Measurements from ENCODE around the gene UROD.
A peak's percentile ranks its signal among the peaks of the same experiment; 100 is the strongest.

The UROD gene

DNA sequence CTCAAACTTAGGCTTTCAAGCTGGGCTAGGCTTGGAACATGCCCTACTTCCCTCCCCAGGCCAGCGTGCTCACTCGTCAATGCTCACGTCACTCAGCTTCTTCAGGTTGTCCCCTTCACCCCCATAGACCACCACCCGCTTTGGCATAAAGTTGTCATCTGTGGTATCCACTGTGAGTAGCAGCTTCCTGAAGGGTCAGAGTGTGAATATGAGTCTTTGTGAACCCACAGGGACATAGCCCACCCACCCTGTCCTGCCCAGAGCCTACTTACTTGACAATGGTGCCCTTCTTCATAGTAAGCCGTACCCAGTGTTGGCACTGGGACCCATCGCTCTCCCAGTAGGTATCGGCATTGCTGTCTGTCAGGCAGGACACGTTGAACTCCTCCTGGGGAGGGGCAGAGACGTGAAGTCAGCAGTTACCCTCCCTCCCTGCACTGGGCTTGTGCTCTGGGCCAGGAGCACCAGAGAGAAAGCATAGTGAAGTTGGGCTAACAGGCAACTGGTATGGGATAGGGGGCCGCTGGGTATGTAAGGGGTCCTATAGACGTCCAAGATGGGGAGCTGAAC, 2.7 kb upstream of the UROD start:
- DNase-seq: no peak

DNA sequence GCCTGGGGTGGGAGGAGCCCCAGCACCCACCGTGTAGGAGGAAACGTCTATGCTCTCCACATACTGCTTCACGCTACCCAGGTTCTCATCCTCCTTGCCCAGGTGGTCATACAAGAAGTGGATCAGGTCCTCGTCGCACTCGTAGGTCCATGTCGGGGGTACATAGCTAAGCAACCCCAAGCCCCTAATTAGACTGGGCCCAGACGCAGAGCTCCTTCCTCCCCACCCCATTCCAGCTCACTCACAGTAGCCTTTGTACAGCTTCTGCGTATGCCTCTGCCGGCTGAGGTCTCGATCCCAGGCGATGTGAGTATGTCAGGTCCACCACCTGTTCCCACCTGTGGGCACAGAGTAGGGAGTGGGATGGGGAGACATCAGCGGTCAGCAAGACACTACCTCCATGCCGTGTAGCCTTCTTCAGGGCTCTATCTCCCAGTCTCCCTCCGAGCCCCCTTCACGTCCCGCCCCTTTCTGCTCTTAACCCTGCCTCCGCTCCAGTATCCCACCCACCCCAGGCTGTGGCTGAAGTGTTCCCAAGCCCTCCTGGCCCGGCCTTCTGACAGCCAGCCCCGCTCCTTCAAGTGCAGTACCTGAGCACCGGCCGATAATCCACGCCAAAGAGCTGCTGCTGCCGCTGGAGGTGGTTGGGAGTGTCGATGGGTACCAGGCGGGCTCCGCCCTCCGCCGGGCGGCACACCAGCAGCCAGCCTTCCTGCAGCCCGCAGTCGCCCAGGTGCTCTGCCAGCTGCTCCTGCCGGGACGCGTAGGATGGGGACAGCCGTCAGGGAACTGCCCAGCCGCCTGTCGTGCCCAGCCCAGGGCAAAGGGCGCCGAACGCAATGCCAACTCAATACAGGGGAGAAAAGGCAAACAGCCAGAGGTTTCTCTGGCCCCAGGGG, 1.8 kb upstream of the UROD start:
- DNase-seq: no peak

DNA sequence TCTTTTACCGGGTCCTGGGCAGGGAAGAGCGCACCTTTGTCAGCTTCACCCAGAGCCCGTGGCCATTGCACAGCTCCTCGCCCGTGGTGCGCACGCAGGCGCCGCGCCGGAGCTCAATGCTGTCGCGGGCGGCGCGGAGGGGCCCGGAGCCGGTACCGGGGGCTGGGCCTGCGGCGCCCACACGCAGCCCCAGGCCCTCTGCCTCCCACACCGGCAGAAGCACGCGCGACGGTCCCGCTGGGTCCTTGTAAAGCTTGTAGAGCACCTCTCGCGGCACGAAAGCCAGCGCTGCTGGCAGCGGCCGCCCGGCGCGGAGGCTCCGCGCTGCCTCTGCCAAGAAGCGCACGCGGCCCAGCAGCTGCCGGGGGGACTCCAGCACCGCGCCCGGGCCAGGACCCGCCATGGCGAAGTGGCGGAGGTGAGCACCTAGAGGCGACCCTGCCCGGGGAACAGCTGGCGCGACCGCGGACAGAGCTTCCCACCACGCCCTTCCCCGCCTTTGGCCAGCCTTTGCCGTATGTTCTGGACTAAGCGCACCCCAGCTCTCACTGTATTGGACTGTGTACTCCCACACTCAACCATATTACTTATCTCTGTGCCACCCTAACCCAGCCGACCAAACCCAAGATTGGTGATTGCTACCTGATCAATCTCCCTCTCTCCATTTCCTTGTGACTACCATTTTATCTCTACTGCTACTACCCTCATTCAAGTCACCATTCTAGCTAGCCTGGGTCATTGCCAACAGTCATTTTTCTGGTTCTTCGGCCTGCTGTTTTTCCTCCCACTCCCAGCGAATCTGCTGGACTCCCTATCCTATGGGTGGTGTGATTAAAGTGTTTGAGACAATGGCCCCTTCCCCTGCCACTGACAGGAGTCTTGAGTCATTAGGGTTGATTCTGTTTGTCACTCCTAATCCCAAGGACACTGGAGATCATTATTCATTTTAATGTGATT, 921 bp upstream of the UROD start, which contains the start of gene HECTD3:
Gene HECTD3, minus strand, starts transcription at position 470 of the 957 bp plus-strand sequence. Its CDS starts 67 bp downstream, at position 403.
- peak; percentile 88 for DNase-seq

DNA sequence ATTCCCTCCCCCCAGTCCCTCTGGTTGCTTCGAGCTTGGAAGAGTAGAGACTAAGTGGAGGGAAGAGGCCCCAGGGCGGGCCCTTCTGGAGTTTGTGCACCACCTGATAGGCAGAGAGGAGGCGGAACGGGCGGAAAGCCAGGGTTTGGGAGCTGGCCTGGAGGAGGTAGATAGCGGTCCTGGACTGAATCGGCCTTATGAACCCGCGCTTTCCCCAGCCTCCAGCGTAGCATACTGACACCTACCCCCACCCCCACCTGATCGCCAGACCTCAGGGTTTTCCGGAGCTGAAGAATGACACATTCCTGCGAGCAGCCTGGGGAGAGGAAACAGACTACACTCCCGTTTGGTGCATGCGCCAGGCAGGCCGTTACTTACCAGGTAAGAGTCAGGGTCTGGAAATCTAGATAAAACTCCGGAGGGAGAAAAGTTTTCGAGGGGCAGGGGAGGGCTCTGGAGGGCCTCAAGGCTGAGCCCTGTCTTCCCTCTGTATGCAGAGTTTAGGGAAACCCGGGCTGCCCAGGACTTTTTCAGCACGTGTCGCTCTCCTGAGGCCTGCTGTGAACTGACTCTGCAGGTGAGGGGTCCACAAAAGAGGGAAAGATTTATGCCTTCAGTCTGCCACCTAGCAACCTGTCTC, 705 bp downstream of the UROD start:
- DNase-seq: peak; percentile 83

DNA sequence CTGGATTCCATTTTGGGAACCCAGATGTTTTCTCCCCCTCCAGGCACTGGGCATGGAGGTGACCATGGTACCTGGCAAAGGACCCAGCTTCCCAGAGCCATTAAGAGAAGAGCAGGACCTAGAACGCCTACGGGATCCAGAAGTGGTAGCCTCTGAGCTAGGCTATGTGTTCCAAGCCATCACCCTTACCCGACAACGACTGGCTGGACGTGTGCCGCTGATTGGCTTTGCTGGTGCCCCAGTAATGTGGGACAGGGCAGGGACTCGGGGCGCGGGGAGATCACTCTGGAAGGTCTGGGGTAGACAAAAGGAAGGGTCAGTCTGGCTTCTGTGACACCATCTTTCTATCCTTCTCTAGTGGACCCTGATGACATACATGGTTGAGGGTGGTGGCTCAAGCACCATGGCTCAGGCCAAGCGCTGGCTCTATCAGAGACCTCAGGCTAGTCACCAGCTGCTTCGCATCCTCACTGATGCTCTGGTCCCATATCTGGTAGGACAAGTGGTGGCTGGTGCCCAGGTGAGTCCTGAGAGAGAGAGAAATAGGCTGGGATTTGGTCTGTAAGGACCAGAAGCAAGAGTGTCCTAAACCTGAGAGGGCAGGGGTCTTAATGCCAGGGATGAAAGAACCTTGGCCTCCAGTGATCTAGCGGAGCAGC, 1.6 kb downstream of the UROD start:
- no peak for DNase-seq

DNA sequence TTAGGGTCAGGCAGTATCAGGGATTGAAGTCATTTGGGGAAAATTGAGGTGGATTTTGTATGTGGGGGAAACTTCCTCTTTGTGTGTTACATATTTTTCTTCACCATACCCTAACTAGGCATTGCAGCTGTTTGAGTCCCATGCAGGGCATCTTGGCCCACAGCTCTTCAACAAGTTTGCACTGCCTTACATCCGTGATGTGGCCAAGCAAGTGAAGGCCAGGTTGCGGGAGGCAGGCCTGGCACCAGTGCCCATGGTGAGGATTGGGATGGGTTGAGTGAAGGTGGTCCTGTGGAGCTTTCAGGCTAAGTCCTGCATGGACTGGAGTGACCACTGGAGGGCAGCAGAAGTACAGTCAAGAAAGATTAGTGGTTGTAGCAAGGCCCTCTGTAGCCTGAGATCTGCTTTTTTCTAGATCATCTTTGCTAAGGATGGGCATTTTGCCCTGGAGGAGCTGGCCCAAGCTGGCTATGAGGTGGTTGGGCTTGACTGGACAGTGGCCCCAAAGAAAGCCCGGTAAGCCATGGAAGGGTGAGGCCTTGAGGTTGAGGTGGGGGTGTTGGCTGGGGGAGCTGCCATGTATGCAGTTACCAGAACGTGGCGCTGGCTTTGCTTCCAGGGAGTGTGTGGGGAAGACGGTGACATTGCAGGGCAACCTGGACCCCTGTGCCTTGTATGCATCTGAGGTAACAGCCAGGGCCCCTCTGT, 2.4 kb downstream of the UROD start:
- DNase-seq: peak; percentile 90

DNA sequence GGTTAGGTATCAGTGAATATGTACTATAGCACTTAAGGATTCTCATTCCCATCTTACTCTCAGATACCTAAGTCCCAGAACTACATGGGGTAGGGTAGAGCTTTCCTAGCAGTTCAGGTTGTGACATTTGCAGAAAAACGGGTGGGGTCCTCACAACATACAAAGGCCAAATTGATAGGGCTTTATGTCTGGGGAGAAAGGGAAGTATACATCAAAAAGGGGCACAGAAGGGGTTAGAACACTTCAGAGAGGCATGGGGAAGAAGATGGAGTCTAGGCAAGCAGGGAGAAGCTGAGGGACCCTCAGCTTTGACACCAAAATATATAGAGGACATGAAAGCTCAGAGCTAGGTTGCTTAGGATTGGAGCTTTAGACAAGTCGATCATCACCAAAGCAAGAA, 3.6 kb downstream of the UROD start:
- DNase-seq: no peak

DNA sequence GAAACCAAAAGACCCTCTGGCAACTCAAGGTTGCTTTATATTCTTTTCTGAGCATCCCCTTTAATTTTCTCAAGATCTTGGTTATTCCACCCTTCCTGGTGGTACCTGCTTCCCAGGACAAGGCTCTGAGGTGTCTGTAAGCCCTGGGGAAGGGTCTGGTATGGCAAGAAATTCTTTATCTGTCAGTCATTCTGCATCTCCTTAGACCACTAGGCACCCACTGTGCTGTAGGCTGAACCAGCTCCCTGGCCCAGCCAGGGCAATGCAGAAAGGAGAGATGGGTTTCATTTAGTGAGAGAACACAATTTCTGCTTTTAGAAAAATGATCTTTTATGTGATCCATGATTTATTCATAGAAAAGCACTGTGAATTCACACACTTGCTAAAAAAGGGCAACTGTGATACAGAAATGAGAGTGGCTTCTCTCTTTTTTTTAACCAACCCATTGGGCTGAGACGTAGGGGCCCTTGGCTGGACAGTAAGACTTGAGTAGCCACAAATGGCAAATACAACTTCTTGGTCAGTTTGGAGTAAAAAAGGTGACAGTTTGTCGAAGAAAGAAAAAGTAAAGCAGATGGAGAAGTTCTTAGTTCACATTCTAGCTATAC, 4.1 kb downstream of the UROD start:
- no peak for DNase-seq

DNA sequence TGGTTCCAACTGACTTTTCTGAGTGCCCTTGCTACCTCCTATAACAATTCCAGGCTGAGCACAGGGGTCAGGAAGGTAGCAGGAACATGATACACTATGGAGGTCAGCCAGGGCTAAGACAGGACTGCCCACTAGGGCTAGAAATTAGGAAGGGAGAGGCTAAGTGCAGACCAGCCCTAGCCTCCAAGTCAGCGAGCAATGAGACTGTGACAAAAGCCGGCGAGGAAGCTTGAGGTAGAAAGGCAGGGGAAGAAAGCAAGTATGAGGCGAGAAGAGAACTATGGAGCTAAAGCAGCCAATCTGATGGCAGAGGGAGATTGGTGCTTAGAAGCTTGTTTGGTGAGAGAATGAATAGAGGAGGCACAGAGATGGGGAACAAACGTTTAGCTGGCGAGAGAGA, 4.7 kb downstream of the UROD start:
- no peak for DNase-seq

DNA sequence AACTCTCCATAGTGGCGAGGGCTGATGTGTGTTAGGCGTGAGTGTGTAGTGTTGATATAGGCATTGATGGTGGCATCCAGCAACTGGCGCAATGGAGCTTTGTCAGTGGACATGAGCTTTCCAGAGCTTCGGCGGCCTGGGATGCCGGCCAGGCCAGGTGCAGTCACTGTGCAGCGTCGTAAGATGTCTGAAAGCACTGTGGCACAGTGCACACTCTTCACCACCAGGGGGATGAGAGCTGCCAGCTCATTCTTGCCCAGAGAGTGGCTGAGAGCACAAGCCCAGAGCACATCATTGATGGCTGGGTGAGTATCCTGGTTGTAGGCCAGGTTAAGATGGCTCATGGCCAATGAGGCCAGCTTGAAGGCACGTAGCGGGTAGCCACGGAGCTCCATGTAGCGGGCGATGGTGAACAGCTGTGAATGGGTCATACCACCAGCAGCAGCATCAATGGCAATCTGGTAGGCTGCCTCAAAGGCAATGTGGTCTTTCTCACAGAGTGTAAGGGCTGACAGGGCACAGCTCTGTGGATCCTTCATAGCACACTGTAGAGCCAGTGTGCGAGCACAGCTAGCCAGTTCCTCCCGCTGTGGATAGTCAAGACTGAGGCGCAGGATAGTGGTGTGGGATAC, 6.7 kb downstream of the UROD start:
- DNase-seq: peak; percentile 83

DNA sequence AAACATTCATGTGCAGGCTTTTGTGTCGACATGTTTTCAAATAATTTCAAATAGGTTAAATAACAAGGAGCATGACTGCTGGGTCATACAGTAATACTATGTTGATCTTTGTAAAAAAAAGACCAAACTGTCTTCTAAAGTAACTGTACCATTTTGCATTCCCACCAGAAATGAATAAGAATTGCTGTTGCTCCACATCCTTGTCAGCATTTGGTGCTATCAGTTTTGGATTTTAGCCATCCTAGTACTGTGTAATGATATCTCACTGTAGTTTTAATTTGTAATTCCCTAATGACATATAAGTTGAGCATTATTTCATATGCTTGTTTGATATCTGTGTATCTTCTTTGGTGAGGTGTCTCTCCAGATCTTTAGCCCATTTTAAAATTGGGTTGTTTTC, 11.6 kb downstream of the UROD start:
- no peak for DNase-seq

DNA sequence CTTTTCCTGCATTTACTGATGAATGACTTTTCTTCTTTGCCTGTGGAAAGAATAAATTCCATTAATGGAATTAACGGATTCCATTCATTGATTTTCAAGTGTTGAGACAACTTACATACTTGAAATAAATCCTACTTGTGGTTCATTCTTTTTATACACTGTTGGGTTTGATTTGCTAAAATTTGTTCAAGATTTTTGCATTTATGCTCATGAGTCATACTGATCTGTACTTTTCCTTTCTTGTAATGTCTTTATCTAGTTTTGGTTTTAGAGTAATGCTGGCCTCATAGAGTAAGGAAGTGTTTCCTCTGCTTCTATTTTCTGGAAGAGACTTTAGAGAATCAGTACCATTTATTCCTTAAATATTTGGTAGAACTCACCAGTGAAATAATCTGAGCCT, 14.4 kb downstream of the UROD start:
- DNase-seq: no peak

DNA sequence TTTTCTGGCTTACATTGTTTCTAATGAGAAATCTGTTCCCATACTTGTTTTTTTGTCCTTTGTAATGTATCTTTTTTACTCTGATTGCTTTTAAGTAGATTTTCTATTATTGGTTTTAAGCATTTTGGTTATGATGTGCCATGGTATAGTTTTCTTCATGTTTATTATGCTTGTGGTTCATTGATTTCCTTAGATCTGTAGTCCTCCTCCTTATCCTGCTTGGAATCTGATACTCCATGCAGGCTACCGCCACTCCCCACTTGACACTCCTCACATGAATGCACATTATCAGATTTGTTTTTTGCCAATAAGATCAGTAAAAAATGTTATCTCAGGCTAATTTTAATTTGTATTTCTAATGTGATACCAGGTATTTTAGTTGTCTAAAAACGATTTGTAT, 20.8 kb downstream of the UROD start:
- DNase-seq: no peak

DNA sequence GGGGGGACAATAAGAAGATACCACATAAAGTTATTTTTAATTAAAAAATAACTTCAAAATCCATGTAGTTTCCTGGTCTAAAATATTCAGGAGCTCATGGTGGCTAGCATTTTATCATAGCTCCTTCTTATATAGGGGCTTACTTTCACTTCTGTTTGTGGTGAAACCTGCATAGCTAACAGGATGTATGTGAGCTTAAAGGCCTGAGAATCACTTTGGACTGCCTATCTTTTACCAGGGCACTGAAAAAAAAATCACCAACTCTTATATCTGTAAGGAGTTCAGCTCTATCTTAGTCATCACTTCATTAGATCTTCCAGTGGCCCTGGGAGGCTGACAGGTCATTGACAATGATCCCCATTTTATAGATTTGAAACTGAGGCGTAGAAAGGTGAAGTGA, 21.3 kb downstream of the UROD start:
- no peak for DNase-seq

DNA sequence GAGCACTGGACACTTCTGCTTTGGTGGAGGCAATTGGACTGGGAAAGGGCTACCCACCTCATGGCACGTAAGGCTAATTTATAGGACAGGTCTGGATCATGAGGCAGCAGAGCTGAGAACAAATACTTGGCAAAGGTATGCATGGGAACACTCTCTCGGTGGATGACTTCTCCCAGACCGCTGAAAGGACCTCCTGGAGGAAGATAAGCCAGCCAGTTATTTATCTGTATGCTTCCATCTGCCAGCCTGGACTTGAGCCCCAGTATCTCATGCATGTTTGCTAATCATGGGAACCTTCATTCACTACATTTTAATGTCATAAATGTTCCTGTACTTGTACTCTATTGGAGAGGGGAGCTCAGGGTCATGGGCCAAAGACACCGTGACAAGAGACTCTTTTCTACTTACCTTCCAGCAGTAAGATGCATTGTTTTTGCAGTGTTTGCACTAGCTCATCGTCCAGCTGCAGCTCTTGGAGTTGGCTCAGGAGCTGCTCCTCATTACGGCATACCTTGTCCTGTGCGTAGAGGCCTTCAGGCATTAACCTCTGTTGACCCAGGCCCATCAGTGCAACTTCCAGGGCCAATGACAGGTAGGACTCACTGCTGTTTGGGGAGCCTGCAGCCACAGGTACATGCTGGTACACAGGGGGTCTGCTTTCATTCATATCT, 23.7 kb downstream of the UROD start:
- DNase-seq: no peak

DNA sequence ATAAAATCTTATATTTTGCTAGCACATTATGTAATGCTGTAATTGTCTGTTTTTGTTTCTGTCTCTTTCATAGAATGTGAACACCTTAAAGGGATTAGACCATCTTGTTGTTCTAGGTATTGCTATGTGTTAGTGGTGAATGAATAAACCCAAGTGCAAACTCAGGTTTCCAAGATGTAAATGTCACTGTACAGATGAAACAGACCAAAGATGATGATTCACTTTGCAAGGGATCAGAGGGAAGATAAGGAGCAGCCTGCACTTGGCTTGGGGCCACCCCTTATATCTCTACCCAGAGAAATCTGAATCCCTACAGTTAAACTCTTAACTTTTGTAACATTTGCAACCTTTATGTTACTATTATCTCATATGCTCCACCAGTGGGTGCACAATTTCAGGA, 25.4 kb downstream of the UROD start:
- DNase-seq: no peak

DNA sequence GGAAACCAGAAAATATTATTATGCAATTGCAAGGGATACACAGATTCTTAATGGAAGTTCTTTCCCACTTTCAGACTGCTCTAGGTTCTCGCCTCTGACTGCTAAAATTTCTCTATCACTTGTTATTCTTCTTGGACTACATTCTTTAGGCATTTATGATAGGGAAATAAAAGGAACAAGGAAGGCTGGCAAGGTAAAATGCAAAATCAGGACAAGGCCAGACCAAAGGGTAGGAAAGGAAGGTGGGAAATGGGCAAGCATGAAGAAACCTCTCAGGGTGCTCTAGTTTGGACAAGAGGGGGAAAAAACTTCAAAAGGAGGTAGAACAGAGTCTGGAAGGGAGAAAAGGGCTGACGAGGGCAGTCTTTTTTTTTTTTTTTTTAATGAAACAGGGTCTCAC, 26.2 kb downstream of the UROD start:
- no peak for DNase-seq

DNA sequence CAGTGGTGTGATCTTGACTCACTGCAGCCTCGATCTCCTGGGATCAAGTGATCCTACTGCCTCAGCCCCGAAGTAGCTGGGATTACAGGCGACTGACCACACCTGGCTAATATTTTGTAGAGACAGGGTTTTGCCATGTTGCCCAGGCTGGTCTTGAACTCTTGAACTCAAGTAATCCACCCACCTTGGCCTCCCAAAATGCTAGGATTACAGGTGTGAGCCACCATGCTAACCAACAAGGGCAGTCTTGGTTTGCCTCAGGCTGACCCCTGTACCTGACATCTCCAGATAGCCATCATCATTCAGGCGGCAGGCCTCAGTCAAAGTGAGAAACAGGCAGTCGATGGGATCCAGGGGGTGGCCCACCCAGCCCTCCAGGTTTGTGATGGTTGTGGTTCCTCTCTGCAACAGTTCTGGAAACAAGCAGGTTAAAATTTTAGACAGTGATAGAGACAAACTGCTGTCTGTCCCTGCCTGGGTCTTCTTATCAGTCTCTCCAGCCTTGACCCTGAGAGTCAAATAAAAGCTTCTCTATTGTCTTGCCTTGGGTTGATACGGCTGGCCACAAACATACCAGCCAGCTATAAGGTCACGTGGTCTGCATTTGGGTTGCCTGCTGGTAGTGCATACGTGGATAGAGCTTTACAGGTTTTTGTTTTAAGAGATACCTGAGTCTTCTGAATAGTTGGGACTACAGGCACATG, 26.8 kb downstream of the UROD start:
- DNase-seq: no peak

DNA sequence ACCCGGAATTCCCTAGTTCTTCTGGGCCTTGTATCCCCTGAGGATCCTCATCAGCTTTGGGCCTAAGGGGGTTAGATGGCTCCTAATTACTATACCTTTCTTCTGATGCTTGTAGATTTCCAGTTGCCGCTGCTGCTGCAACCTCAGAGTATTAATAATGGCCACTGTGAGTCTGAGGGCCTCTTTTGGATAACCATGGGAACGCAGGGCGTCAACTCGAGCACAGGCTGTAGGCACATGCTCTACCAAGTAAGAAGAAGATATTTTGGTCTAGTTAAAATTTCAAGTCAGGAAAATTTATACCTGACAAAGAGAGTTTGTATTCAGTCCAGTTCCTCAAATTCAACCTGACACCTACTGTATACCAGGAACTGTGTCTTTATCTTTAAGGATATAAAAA, 28.2 kb downstream of the UROD start:
- no peak for DNase-seq

Data from islet precursor cell (in vitro differentiated cells).